Stimulated activated CD8-positive, alpha-beta memory T cell treated with anti-CD3 and anti-CD28 coated beads, Interleukin-7, amount 100 ng/mL, for 48 hours (primary cell): Measurements from ENCODE around the gene RANBP3L.

Experiments
- DNase-seq, 2 donors: peaks; one replicate each; pipeline ENCODE4 v3.0.0-alpha.2; 2020; ENCODE audit warnings: low read depth in 1 of 2; ENCODE audit errors: extremely low read depth in 1 of 2

RANBP3L gene

DNA sequence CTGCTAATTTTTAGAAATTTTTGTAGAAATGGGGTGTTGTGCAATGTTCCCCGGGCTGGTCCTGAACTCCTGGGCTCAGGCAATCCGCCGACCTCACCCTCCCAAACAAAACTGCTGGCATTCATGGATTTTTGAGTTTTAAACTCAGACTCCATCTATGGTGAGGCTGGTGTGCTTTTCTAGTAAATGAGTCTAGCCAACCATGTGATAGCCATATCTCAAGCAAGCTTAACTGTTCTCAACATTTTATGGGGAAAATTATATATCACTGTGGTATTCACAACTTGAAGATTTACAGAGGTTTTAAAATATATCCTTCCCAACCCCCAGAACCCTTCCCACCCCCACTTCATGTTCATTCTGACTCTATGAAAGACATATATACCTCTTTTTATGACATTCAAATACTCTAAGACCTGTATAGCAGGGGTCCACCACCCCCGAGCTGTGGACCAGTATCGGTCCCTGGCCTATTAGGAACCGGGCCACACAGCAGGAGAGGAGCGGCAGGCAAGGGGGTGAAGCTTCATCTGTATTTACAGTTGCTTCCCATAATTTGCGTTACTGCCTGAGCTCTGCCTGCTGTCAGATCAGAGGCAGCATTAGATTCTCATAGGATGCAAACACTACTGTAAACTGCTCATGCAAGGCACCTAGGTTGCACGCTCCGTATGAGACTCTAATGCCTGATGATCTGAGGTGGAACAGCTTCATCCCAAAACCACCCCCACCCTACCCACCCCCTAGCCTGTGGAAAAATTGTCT is 55.5 kb downstream of the RANBP3L start:
- DNase-seq, result no peak

DNA sequence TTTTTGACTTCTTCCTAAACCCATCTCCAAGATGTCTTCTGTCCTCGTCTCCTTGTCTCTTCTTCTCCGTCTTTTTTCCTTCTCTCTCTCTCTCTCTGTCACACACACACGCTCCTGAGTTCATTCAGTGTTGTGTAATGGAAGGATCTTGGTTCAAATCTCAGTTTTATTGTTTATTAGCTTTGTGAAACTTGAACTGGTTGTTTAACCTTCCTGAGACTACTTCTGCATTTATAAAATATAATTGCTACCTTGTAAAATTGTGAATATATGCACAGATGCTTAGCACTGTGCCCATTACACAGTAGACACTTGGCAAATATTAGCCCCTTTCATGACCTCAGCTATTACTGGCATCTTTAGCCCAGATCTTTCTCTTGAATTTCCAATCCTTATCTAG is 57.6 kb downstream of the RANBP3L start:
- DNase-seq, result no peak

DNA sequence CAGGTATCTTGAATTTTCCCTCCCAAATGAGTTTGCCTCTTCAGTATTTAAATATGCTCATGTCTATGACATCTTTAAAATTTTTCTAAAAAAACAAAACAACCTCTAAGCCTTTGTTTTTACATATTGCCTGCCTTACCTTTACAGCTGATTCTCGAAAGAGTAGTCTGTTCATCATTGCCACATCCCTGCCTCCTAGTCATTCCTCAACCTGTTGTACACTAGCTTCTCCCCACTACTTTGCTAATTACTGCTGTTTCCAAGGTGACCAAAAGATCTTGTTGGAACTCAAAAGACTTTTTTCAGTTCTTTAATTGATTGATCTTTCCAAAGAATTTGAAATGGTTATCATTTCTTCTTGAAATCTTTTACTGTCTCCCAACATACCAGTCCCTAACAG is 58.0 kb downstream of the RANBP3L start:
- DNase-seq, result no peak

DNA sequence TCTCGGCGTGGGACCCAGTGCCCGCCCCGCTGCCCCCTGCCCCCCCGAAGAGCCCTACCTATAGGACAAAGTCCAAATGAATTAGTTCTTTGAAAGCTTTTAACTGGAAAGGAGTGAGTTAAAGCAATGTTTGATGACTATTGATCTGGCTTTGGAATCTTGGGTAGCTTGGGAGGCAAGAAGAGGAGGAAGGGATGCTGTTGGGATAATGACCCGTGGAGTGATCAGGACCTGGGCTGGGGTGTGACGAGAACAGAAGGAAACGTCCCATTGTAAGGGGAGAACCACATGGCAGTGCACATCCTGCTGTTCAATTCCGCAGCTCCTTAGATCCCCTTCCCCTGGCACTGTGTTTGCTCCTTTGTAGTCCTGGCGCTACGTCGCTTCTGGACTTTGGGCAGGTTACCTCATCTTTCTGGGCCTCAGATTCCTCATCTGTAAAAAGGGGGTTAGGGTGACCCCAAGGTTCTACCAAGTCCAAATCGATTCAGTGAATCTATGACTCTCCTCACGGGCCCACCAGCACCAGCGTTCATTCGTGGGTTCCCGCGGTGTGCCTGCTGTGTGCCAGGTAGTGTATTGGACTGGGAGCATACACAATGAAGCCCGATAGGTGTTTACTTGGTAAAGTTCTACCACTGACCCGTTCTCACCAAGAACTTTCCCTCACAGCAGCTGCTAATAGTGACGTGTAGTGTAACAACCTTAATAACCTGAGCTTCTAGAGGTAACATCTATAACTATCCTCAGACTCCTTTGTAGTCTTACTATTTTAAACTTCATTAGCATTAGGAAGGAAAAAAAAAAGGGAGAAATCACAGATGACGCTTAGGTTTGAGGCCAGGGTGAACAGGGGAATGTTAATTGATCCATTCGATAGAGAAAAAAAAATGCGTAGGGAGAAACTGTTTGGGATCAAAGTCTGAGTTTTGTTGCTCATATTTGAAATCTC is 58.9 kb downstream of the RANBP3L start:
- DNase-seq, result no peak

DNA sequence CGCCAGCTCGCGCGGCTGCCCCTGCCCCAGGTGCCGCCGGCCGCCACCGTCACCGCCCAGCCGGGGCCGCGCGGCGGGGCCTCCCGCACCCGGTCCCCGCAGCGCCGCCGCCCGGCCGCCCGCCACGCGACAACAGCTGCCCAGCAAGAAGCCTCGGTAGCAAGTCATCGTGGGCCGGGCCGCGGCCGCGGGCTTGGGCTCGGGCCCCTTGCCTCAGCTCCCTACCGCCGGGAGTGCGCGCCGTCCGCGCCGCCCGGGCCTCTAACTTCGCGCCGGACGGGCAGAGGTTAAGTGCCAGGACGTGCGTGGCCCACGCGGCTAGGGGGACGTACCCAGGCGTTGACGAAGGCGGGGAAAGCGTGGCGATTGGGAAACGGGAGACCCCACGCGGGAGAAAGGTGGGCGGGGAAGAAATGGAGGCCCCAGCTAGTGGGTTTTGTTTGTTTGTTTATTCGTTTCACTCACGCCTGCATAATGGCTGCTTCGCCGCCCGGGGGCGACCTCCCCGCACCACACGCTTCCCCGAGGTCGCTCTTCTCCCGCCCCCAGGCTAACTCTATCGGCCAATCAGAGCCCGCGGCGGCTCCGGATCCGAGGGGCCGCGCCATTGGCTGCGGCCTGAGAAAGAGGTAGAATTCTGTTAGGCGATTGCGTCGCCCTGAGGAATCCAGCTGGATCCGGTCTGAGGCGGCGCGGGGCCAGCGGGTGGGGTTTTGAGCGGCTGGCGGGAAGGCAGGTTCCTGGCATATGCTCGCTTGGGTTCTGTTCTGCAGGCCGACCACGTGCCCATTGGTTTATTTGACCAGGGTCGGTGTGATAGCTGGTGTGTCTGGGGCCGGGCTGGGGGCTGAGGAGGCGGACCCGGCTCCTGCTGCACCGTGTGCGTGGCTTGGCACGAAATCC is 59.8 kb downstream of the RANBP3L start, which contains the start of gene NADK2:
Gene NADK2, minus strand, starts transcription at position 295 of the 903 bp plus-strand sequence. Its CDS starts 127 bp downstream, at position 168.
- DNase-seq, result peak; percentile 83 to 84

DNA sequence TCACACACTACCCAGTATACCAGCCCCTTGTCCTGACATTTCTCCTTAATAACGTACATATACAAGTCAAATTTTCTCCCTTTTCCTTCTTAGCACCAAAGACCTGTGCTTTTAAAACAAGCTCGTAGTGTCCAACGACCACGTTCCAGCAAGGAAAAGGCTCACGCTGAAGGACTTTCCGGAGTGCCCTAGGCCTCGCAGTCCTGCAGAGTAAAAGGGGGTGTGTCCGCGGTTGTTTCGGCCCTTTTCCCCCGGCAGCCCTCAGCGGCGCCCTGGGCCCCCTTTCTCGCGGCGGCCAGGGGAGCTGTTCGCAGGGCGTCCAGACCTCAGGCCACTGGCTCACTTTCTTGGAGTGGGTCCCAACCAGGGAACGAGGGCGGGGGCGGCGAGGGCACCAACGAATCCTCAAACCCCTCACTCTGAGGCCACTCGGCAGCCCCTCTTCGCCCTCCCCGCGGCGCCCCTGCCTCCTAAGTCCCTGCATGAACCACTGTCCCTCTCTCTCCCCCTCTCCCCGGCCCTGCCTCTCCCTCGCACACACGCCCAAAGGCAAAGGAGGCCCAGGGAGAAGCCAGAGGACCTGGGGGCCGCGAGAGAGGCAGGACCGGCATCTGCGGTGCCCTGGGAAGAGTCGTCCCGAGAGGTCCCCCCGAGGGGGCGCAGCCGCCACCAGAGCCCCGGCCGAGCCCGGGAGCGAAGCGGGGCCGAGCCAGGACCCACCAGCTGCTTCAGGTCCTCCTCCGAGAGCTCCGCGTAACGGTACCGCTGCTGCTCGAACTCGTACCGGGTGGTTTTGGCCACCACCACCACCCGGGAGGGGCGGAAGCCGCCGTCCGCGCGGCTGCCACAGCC is 60.7 kb downstream of the RANBP3L start:
- DNase-seq, result peak in 1 of 2 donors; percentile 14

DNA sequence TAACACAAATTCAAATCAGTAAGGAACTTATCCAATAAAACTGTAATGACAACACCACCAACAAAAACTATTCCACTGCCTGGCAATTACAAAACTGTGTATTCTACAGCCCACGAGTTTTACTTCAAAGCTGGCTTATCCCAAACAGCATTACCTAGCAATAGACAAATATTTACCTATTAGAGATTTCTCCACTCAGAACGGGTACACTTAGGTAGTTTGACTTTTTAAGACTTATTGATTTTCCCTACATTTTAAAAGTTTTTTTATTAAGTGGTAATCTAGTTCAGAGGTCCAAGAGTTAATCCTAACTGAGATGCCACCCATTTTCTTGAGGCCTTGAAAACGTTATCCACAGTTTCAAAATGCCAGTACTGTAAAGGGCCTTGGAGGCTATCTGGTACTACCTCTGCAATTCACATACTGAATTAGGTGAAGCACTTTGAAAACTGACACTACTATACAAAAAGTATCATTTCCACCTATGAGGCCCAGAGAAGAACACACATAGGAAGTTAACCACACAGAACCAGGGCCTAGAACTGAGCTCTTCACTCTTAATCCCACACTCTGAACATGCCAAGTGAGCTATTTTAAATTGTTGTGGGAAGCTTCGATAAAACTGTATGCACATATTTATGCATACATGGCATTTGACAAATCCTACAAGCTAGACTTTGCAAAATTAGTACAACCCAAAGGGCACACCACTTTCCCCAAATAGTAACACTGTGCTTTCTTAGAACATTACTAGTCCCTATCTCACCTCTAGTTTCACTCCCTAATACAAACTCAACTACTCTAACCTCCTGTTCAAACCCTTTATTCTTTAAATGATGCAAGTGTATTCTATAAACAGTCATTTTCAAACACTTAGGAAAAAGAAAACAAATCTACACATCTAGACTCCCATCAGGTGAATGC is 62.1 kb downstream of the RANBP3L start:
- no peak for DNase-seq

DNA sequence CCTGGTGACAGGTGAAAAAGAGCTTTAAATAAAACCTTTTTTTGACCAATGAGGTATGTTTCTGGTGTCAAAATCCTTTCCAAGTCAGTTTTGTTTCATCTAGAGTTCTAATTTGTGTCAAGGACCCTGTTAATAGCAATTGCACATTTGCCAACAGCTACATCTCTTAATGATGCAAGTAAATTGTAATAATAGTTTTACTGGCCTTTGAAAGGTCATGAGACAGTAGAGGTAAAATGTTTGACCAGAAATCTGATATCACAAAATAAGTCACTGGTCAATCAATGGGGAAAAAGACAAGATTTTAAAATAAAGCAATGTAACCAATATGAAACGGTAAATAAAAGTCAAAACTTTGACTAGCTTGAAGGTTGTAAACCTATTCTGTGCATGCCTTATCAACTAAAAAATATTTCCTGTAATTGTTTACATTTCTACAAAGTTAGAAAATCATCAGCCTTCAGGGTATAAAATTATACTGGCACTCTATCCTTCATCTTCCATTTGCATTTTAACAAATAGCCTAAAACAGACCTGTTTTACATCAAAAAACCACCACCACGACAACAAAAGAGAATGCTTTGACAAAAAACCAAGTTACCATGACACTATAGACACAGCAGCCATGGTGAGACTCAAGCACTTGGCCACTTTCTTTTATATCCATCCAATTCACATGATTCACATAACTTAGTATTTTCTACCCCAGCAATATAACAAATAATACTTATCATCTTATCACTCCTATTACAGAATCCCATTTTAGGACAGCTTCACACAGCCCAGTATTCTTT is 63.0 kb downstream of the RANBP3L start:
- DNase-seq, result no peak

DNA sequence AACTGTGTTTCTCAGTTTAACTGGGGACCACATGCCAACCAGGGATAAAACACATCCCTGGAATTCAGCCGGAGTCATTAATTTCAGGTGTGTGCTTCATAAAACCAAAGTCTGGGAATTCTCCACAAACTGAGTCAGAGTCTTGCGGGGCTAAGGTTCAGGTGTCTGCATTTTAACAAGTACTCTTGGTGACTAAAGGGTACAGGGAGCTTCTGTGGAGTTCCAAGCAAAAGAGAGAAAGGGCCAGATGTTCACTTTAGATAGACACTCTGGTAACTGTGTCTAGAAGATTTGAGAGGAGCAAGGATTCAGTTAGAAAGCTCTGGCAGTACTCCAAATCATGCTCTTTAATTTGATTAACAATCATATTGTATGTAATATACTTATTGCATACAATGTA is 64.0 kb downstream of the RANBP3L start:
- DNase-seq, result no peak

DNA sequence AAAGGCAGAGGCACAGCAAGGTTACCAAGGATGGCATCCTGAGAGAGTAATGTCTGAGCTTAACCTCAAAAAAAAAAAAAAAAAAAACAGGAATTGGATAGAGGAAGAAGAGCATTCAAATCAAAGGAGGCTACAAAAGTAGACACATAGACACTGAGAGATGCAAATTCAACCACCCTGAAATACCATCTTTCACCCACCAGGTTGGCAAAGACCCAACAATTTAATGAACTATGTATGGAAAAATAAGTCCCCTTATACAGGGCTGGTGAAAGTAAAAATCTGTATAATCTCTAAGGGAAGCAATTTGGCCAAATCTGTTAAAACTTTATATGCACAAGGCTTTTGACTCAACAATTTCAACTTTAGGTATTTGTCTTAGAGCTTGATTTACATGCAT is 64.9 kb downstream of the RANBP3L start:
- DNase-seq, result no peak

DNA sequence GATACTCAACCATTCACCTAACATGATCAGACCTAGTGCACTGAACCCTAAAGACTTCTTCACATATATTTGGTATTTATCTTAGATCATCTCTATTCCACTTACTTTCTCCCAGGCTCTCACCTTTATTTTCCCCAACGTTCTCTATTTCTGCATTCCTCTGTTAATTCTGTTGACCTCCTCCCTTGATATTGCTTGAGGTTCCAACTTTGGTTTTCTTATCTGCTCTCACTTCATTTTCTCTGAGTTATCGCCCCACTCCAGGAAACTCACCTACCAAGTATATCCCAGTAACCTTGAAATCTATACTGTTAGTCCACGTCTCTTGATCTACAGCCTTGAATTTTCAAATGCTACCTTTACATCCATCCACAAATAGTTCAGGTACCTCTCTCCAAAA is 69.2 kb downstream of the RANBP3L start:
- DNase-seq, result no peak

DNA sequence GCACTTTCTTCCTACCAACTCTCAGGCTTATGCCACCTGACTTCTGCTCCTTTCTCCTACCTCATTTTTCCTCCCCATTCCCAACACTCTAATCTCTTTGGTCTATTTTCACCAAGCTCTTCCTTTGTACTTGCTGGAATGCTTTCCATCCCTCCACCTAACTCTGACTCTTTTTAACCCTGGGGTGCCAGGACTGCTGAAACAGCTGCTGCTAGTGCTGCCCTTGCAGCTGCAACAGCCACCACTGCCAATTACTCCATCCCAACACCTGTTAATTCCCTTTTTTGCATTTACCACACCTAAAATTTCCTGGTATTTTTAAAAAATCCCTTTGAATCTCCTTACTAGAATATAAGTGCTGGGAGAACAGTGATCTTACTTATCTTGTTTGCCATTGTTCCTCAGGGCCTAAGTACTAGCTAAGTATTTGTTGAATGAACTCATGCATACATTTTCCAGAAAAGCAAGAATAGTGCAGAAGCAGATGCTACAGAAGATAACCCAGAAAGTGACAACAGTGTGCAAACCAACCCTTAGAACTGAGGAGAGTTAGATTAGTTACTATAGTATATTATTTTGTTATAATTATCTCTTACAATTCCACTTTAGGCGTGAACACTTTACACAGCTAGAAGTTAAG is 71.4 kb downstream of the RANBP3L start:
- no peak for DNase-seq

DNA sequence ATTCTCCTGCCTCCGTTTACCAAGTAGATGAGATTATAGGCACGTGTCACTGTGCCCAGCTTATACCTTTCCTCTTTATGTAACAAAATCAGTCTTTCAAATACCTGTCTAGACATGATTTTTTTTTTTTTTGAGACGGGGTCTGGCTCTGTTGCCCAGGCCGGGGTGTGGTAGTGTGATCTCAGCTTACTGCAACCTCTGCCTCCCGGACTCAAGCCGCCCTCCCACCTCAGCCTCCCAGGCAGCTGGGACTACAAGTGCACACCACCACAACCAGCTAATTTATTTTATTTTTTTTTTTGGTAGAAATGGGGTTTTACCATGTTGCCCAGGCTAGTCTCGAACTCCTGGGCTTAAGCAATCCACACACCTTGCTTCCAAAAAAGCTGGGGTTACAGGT is 73.2 kb downstream of the RANBP3L start:
- no peak for DNase-seq

DNA sequence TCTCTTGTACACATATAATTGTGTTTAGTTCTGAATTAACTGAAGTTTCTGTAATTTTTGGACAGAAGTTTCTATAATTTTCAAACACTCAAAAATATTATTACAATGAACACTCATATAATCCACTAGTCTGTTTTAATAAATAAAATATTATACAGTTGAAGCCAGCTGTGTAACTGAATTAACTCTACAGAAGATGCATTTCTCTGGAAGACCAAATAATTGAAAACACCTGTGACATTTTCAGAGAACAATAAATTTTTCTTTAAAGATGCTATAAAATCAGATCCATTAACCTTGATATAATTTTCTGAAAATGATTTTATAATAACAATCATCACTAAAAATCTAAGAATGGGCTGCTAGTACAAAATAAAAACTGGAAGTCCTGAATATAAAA is 74.7 kb downstream of the RANBP3L start:
- DNase-seq, result no peak

DNA sequence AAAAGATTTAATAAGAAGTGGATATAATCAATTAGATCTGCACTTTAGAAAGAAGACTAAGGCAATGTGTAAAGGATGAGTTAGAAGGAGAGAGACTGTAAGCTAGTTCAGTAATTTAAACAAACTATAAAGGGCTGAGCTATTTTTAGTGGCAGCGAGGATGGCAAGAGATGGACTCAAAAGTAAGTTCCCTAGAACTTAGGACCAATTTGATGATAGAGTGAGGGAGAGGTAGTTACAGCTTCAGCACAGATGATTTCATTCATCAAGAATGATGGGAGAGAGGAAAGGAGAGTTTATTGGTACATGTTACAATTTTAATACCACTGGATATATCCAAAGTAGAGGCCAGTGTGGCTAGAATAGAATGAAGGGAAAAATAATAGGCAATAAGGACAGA is 79.1 kb downstream of the RANBP3L start:
- DNase-seq, result no peak

DNA sequence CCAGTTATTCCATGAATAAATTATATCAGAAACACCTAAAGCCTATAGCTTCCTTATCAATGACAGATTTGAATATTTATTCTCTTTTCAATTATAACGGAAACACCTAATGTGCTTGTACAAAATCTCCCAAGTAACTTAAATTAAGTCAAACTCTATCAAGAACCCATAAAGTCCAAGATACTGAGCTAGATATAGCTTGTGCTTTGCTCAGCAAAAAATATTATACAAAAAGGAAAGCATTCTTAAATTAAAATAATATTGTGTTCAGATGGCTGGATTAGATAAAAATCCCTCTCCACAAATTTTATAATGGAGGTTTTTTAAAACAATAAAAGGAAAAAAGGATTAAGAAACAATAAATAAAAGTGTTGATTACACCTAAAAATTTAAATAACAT is 83.7 kb downstream of the RANBP3L start:
- no peak for DNase-seq

DNA sequence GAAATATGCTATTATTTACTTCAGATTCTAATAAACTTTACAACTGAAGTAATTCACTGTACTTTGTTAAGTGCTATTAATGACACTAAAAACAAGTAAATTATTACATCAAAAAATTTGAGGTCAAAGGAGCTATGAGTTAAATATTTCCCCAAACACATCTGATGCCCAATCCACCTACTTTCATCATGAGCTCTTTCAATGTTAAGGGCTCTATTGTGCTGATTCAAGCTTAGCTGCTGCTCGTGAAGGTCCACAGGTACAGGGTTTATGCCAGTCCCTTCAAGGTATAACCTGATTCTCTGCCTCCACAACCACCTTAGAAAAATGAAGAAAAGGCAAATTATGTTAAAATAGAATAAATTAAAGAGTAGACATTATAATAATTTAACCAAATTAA is 84.1 kb downstream of the RANBP3L start:
- DNase-seq, result no peak

DNA sequence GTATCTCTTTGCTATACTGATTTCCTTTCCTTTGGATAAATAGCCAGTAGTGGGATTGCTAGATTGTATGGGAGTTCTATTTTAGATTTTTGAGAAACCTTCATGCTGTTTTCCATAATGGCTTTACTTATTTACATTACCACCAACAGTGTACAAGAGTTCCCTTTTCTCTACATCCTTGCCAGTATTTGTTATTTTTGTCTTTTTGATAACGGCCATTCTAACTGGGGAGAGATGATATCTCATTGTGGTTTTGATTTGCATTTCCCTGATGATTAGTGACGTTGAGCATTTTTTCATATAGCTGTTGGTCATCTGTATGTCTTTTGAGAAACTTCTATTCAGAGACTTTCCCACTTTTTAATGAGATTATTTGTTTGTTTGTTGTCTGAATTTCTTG is 85.8 kb downstream of the RANBP3L start:
- no peak for DNase-seq
